ENCODE measurements around the gene RAB3B. TPM values are rescaled to one million over a fixed set of nuclear protein-coding genes. Genes with fewer than 3 reads are reported as not detected.

Gene RAB3B
- total and polyA plus RNA-seq, 9 of the 15 experiments (the other 6 are each of a cell fraction or from before 2014, with no cell fraction given), result 0.07 to 0.47 (median 0.27) TPM

DNA sequence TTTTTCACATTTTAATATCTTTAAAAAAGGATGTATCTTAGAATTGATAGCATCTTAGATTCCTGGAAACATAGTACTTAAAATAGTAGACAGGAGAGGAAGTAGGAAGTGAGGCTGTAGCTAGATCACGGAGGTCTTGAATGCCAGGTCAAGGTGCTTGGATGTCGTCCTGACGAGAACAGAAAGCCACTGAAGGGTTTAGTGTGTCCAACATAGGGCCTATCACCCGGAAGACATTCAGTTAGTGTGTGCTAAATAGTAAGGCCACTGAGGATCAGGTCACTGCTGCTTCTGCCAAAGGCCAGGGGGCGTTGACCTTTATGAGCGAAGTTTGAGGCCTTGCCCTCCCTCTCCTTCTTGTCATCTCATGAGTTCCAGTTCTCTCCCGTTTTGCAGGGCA lies 35.7 kb downstream of the RAB3B start (continued):
- TF ChIP-seq ZNF134 (CRISPR knock-in tag; conservative IDR thresholded peaks at IDR 0.05) (0 out of 2 replicates have a peak, but pooled peaks have one; percentile 30), NR2C2 (CRISPR knock-in tag; IDR thresholded peaks at IDR 0.05) (no peak), NR2C2 (tag; IDR thresholded peaks at IDR 0.05) (peak; percentile 80), ESRRA (IDR thresholded peaks at IDR 0.05; ENCODE audit: borderline replicate concordance, low read depth) (peak; percentile 55; the same call in 1 of the 2 replicates), ZNF830 (CRISPR knock-in tag; IDR thresholded peaks at IDR 0.05) (no peak)

DNA sequence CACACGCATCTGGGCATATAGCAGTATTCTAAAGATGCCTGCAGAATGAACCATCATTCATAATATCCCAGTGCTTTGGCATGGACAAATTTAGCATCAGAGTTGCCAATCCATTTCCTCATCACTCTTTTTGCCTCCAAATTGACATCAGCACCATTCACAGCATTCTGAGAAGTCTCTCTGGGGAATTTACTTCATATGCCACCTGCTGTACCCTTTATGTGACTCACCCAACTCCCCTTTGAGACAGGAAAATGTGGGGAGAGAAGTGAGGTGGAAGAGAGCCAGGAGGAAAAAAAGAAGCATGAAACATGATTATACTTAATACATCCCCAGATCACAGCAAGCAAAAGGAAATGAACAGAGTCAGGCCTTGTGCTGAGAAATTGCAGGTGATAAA lies 37.4 kb downstream of the RAB3B start:
- DNase-seq (ENCODE audit: extremely low read depth in 1 of 4, low spot score in 3 of 4) (no peak), FAIRE-seq (no peak), ATAC-seq (no peak)
- no peaks in the 10 kb centered on the region for H3K9me3 ChIP-seq (replicated peaks; ENCODE audit: control insufficient read depth, insufficient read depth, low read depth, low read length)
- no peak overlapping the region for H3K4me3 ChIP-seq
- POLR2A ChIA-PET, result interaction anchor here (0.5 to 0.8 kb wide), 2 partner anchors 11 to 28 kb away, joined by 3 to 4 read pairs; no protein-coding TSS in a partner anchor
- peaks cover 8 to 43% of the 10 kb centered on the region in 2 experiments; a peak in 4 of 5 replicates for H3K4me1 ChIP-seq (replicated peaks in 1 of 2; ENCODE audit: control insufficient read depth in 2 of 2, insufficient read depth in 2 of 2, low read length in 2 of 2)
- no peaks in the 10 kb centered on the region for H3K9me1 ChIP-seq (ENCODE audit: control insufficient read depth, insufficient read depth, low read length)
- intact Hi-C loops (cut with micrococcal nuclease) (no loop called here), in situ Hi-C loops (cut with MboI) (no loop called here)
- BruUV-seq (replicated peaks), result no TSS peak
- no peak overlapping the region for H3K27ac ChIP-seq (ENCODE audit: extremely low read depth, low read depth, low read length)
- no peaks in the 10 kb centered on the region for H3K79me2 ChIP-seq (ENCODE audit: control insufficient read depth, insufficient read depth, low read length)
- no peak overlapping the region for H3K9ac ChIP-seq (ENCODE audit: insufficient read depth in 1 of 2, low read depth in 2 of 2, low read length in 2 of 2)
- CTCF ChIA-PET (ENCODE audit: low intra/inter-chr PET ratio), result no interaction called here
- peaks cover 0 to 4% of the 10 kb centered on the region in 2 experiments; a peak in 2 of 5 replicates for H3K27me3 ChIP-seq (ENCODE audit: control insufficient read depth in 2 of 2, insufficient read depth in 2 of 2, low read length in 2 of 2)
- WGBS (ENCODE audit: insufficient coverage, low coverage, missing lambda C conversion rate), result 82% methylated on average over 1 of the region's 1 CpG
- H2AFZ ChIP-seq (ENCODE audit: low read depth, low read length), result no peak overlapping the region
- H4K20me1 ChIP-seq (replicated peaks; ENCODE audit: control insufficient read depth, insufficient read depth, low read length), result no peaks in the 10 kb centered on the region
- no peak overlapping the region for H3K4me2 ChIP-seq (ENCODE audit: insufficient read depth, low read length)
- no peaks in the 10 kb centered on the region for H3K36me3 ChIP-seq (ENCODE audit: control insufficient read depth, insufficient read depth, low read length)
- TF ChIP-seq MECOM (CRISPR knock-in tag; IDR thresholded peaks at IDR 0.05) (no peak), ZNF766 (CRISPR knock-in tag; conservative IDR thresholded peaks at IDR 0.05) (no peak), ZNF354B (CRISPR knock-in tag; IDR thresholded peaks at IDR 0.05) (no peak), ZNF408 (CRISPR knock-in tag; IDR thresholded peaks at IDR 0.05; ENCODE audit: low read depth) (no peak), NCOA1 (IDR thresholded peaks at IDR 0.05; ENCODE audit: low read depth) (no peak), ZNF583 (CRISPR knock-in tag; IDR thresholded peaks at IDR 0.05) (no peak), NR4A1 (CRISPR knock-in tag; IDR thresholded peaks at IDR 0.05) (no peak), NR4A1 (tag; IDR thresholded peaks at IDR 0.05) (no peak), MTF1 (CRISPR knock-in tag; IDR thresholded peaks at IDR 0.05; ENCODE audit: borderline replicate concordance) (no peak), YY1 (IDR thresholded peaks at IDR 0.05; ENCODE audit: borderline replicate concordance in 1 of 3, control insufficient read depth in 1 of 3, extremely low read depth in 1 of 3, insufficient read depth in 3 of 3, insufficient read length in 1 of 3, insufficient replicate concordance in 2 of 3, low read depth in 1 of 3, low read length in 2 of 3) (no peak), TFAM (CRISPR knock-in tag; conservative IDR thresholded peaks at IDR 0.05) (no peak), GTF2A2 (tag; IDR thresholded peaks at IDR 0.05) (no peak), ILF3 (IDR thresholded peaks at IDR 0.05; ENCODE audit: borderline replicate concordance) (no peak), CHCHD3 (CRISPR knock-in tag; IDR thresholded peaks at IDR 0.05) (no peak), ZFX (CRISPR knock-in tag; IDR thresholded peaks at IDR 0.05) (no peak)
- TF ChIP-seq, protein P1, sequence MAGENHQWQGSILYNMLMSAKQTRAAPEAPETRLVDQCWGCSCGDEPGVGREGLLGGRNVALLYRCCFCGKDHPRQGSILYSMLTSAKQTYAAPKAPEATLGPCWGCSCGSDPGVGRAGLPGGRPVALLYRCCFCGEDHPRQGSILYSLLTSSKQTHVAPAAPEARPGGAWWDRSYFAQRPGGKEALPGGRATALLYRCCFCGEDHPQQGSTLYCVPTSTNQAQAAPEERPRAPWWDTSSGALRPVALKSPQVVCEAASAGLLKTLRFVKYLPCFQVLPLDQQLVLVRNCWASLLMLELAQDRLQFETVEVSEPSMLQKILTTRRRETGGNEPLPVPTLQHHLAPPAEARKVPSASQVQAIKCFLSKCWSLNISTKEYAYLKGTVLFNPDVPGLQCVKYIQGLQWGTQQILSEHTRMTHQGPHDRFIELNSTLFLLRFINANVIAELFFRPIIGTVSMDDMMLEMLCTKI (IDR thresholded peaks at IDR 0.05; ENCODE audit: partially characterized antibody), result no peak
